Hepatocyte (in vitro differentiated cells): Measurements from ENCODE around the gene MBOAT2.

Experiments used
- CTCF ChIP-seq: fragments of 200-600 bp; sonication (generic); IDR thresholded peaks from 2 replicates; pipeline ENCODE4 v1.5.1; 2016; ENCODE audit warnings: antibody characterized with exemption, mild to moderate bottlenecking; ENCODE audit not compliant: poor library complexity
- EZH2 ChIP-seq: fragments of 200-600 bp; sonication (generic); IDR thresholded peaks from 2 replicates; pipeline ENCODE4 v1.6.1; 2016; ENCODE audit warnings: antibody characterized with exemption, mild to moderate bottlenecking, borderline replicate concordance
- EZH2phosphoT487 ChIP-seq: fragments of 200-600 bp; sonication (generic); IDR thresholded peaks from one replicate; pipeline ENCODE4 v1.6.1; 2018; ENCODE audit warnings: antibody characterized with exemption, mild to moderate bottlenecking, low read depth, moderate library complexity; ENCODE audit not compliant: unreplicated experiment, severe bottlenecking

GRCh38 chr2:8867363-8867762, 136.1 kb downstream of the MBOAT2 start:
- no peak for TF ChIP-seq CTCF
- no peak for TF ChIP-seq EZH2phosphoT487
- TF ChIP-seq EZH2: no peak
